Hepatocyte (in vitro differentiated cells): Measurements from ENCODE around the gene AGRP. TPM values are rescaled to one million over a fixed set of nuclear protein-coding genes. Genes with fewer than 3 reads are reported as not detected.
A peak's percentile ranks its signal among the peaks of the same experiment; 100 is the strongest.

ENCODE experiments used
- DNase-seq: peaks from one replicate; pipeline ENCODE4 v3.0.0-alpha.2; 2016; ENCODE audit warnings: low spot score
- H2AFZ ChIP-seq: fragments of 200-600 bp; sonication (generic); 2 replicates; pipeline ENCODE4 v1.6.0; 2016; ENCODE audit warnings: antibody characterized with exemption, mild to moderate bottlenecking
- H3K27ac ChIP-seq: fragments of 200-600 bp; sonication (generic); 2 replicates; pipeline ENCODE4 v1.5.1; 2016; ENCODE audit warnings: mild to moderate bottlenecking
- H3K27me3 ChIP-seq: fragments of 200-600 bp; sonication (generic); 2 replicates; pipeline ENCODE4 v1.6.1; 2016
- H3K36me3 ChIP-seq: fragments of 200-600 bp; sonication (generic); replicated peaks from 2 replicates; pipeline ENCODE4 v1.5.1; 2016; ENCODE audit warnings: low read depth; ENCODE audit not compliant: insufficient read depth
- H3K4me1 ChIP-seq: fragments of 200-600 bp; sonication (generic); 2 replicates; pipeline ENCODE4 v1.5.1; 2016; ENCODE audit warnings: mild to moderate bottlenecking, moderate library complexity; ENCODE audit not compliant: insufficient read depth
- H3K4me2 ChIP-seq: fragments of 200-600 bp; sonication (generic); 2 replicates; pipeline ENCODE4 v1.6.0; 2016
- H3K4me3 ChIP-seq: fragments of 200-600 bp; sonication (generic); 2 replicates; pipeline ENCODE4 v1.5.1; 2016; ENCODE audit warnings: mild to moderate bottlenecking
- H3K79me2 ChIP-seq: fragments of 200-600 bp; sonication (generic); 2 replicates; pipeline ENCODE4 v1.6.0; 2017; ENCODE audit warnings: mild to moderate bottlenecking
- H3K9me2 ChIP-seq: fragments of 200-600 bp; sonication (generic); replicated peaks from 2 replicates; pipeline ENCODE4 v1.6.0; 2017; ENCODE audit warnings: mild to moderate bottlenecking; ENCODE audit not compliant: insufficient read depth
- H3K9me3 ChIP-seq: fragments of 200-600 bp; sonication (generic); 2 replicates; pipeline ENCODE4 v1.5.1; 2016; ENCODE audit warnings: low read depth, mild to moderate bottlenecking
- H4K20me1 ChIP-seq: fragments of 200-600 bp; sonication (generic); 2 replicates; pipeline ENCODE4 v1.6.0; 2016; ENCODE audit warnings: mild to moderate bottlenecking; ENCODE audit not compliant: insufficient read depth, poor library complexity, severe bottlenecking
- CTCF ChIP-seq: fragments of 200-600 bp; sonication (generic); IDR thresholded peaks from 2 replicates; pipeline ENCODE4 v1.5.1; 2016; ENCODE audit warnings: antibody characterized with exemption, mild to moderate bottlenecking; ENCODE audit not compliant: poor library complexity
- EZH2 ChIP-seq: fragments of 200-600 bp; sonication (generic); IDR thresholded peaks from 2 replicates; pipeline ENCODE4 v1.6.1; 2016; ENCODE audit warnings: antibody characterized with exemption, mild to moderate bottlenecking, borderline replicate concordance
- EZH2phosphoT487 ChIP-seq: fragments of 200-600 bp; sonication (generic); IDR thresholded peaks from one replicate; pipeline ENCODE4 v1.6.1; 2018; ENCODE audit warnings: antibody characterized with exemption, mild to moderate bottlenecking, low read depth, moderate library complexity; ENCODE audit not compliant: unreplicated experiment, severe bottlenecking
- WGBS: methylation state at CpG from one replicate; pipeline ENCODE4 v1.1.6; 2016; ENCODE audit warnings: low lambda C conversion rate; ENCODE audit errors: missing lambda C conversion rate; 5-methylcytosine and 5-hydroxymethylcytosine counted together
- polyA plus RNA-seq: library from polyadenylated mRNA; unstranded; fragments of >200 nt; fragmentation: Nextera tagmentation; extraction: Ambion mirVana; gene quantifications from 2 replicates; pipeline ENCODE4 v1.2.1, GENCODE V29; 2016
- total RNA-seq: library from RNA; depleted of rRNA; stranded (reverse); fragments of >200 nt; gene quantifications from 2 replicates; pipeline ENCODE4 v1.2.3, GENCODE V29; 2014

The AGRP gene
- total and polyA plus RNA-seq, 2 experiments from 2014 or later = 0.93 to 1.9 TPM

- WGBS = 88% methylated on average over 8 of the region's 8 CpGs
- Histone ChIP-seq H2AFZ (no peak overlapping the region), H3K27ac (no peak overlapping the region), H3K4me3 (no peak overlapping the region), H3K9me3 (no peaks in the 10 kb centered on the region), H3K79me2 (peaks cover 82% of the 10 kb centered on the region), H3K36me3 (no peaks in the 10 kb centered on the region), H3K27me3 (no peaks in the 10 kb centered on the region), H3K4me2 (peak overlapping the region; percentile 14), H3K9me2 (no peaks in the 10 kb centered on the region), H3K4me1 (peaks cover 47% of the 10 kb centered on the region), H4K20me1 (peaks cover 98% of the 10 kb centered on the region)
- TF ChIP-seq CTCF (no peak), EZH2 (no peak), EZH2phosphoT487 (no peak)
- peak; percentile 42 for DNase-seq
These were observed 21.6 kb downstream of the AGRP start for GRCh38 chr16:67461600-67462278.

- peaks cover 47% of the 10 kb centered on the region for H3K4me1 ChIP-seq
- no peak overlapping the region for H3K4me3 ChIP-seq
- H2AFZ ChIP-seq = no peak overlapping the region
- no peaks in the 10 kb centered on the region for H3K9me2 ChIP-seq
- H3K27me3 ChIP-seq = no peaks in the 10 kb centered on the region
- no peak for DNase-seq
- H3K36me3 ChIP-seq = no peaks in the 10 kb centered on the region
- peaks cover 77% of the 10 kb centered on the region for H3K79me2 ChIP-seq
- H3K27ac ChIP-seq = no peak overlapping the region
- H3K9me3 ChIP-seq = no peaks in the 10 kb centered on the region
- TF ChIP-seq EZH2 (no peak), EZH2phosphoT487 (no peak), CTCF (no peak)
- H3K4me2 ChIP-seq = no peak overlapping the region
- H4K20me1 ChIP-seq = peaks cover 98% of the 10 kb centered on the region
- 100% methylated on average over 2 of the region's 2 CpGs for WGBS
These were observed 22.4 kb downstream of the AGRP start for GRCh38 chr16:67460961-67461360.

GRCh38 chr16:67460168-67460567 lies 23.2 kb downstream of the AGRP start:
- Histone ChIP-seq H3K79me2 (peaks cover 78% of the 10 kb centered on the region), H3K9me3 (no peaks in the 10 kb centered on the region)

More at GRCh38 chr16:67460168-67460567, 23.2 kb downstream of the AGRP start:
- Histone ChIP-seq H3K27me3 (no peaks in the 10 kb centered on the region), H3K27ac (no peak overlapping the region), H3K9me2 (no peaks in the 10 kb centered on the region), H3K4me1 (peaks cover 44% of the 10 kb centered on the region), H3K4me2 (no peak overlapping the region), H3K36me3 (no peaks in the 10 kb centered on the region), H3K4me3 (no peak overlapping the region), H2AFZ (no peak overlapping the region), H4K20me1 (peaks cover 90% of the 10 kb centered on the region)
- WGBS = 85% methylated on average over 5 of the region's 5 CpGs
- no peak for TF ChIP-seq EZH2phosphoT487
- no peak for TF ChIP-seq CTCF
- no peak for TF ChIP-seq EZH2
- DNase-seq = no peak
